Neural crest cell (in vitro differentiated cells): ENCODE measurements around the gene STPG1. TPM values are rescaled to one million over a fixed set of nuclear protein-coding genes. Genes with fewer than 3 reads are reported as not detected.

Experiments used
- DNase-seq: peaks from one replicate; pipeline ENCODE4 v3.0.0; 2021; ENCODE audit warnings: low read depth, mixed read lengths, low spot score
- H3K27ac Mint-ChIP-seq: one replicate; pipeline ENCODE4 v1.8.0; 2021; ENCODE audit warnings: mild to moderate bottlenecking, mixed read lengths; ENCODE audit not compliant: unreplicated experiment
- H3K27me3 Mint-ChIP-seq: 2 replicates; pipeline ENCODE4 v1.8.0; 2021; ENCODE audit warnings: low read depth, mild to moderate bottlenecking, mixed read lengths
- H3K36me3 Mint-ChIP-seq: 2 replicates; pipeline ENCODE4 v1.8.0; 2021; ENCODE audit warnings: low read depth, mild to moderate bottlenecking, mixed read lengths
- H3K4me1 Mint-ChIP-seq: 2 replicates; pipeline ENCODE4 v1.8.0; 2021; ENCODE audit warnings: mixed read lengths
- H3K4me3 Mint-ChIP-seq: one replicate; pipeline ENCODE4 v1.8.0; 2021; ENCODE audit warnings: mild to moderate bottlenecking, mixed read lengths
- H3K9me3 Mint-ChIP-seq: 2 replicates; pipeline ENCODE4 v1.8.0; 2021; ENCODE audit warnings: mixed read lengths
- total RNA-seq: library from RNA; stranded (reverse); gene quantifications from 2 replicates; pipeline ENCODE4 v1.2.1, GENCODE V29; 2021
- TF ChIP-seq, protein P1 (sequence below): fragments of 200-600 bp; sonication (generic); conservative IDR thresholded peaks from 2 replicates; pipeline ENCODE4 v1.5.0; 2021; ENCODE audit warnings: antibody characterized with exemption, mild to moderate bottlenecking

Gene STPG1
- total RNA-seq, 1 donor from 2014 or later: 7.7 TPM

DNA sequence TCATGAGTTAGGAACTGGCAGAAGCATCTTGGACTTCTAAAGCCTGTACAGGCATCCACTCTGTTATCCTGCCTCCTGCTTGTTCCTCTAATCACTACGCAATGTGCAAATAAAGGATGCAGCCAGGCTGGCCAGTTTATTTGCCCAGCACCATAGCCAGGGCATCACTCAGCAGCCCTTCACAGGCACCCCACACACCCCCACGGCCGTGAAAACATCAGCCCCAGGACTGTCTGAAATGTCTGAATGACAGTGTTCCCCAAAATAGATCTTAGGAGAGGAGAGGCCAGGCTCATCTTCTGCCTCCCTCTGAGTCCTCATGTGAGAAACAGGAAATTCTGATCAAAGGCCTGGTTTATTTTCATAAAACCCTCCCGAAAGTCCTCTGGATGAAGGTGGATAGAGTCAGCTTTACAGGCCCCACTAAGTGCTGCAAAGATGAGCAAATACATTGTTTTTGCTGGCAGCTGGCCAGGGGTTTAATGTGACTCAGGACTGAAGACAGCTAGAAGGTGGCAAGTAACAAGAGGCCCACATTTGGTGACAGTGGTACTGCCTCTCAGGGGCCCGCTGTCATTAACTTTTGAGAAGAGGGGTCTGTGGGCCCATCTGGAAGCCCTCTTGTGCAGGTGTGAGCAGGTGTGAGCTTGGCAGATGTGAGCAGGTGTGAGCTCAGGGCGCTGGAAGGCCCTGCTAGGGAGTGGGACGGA lies 61.5 kb downstream of the STPG1 start:
- Mint-ChIP-seq H3K36me3 (no peaks in the 10 kb centered on the region), H3K4me1 (no peaks in the 10 kb centered on the region), H3K27ac (no peak overlapping the region), H3K9me3 (no peaks in the 10 kb centered on the region), H3K4me3 (no peak overlapping the region), H3K27me3 (no peaks in the 10 kb centered on the region)
- no peak for DNase-seq
- TF ChIP-seq, protein P1, sequence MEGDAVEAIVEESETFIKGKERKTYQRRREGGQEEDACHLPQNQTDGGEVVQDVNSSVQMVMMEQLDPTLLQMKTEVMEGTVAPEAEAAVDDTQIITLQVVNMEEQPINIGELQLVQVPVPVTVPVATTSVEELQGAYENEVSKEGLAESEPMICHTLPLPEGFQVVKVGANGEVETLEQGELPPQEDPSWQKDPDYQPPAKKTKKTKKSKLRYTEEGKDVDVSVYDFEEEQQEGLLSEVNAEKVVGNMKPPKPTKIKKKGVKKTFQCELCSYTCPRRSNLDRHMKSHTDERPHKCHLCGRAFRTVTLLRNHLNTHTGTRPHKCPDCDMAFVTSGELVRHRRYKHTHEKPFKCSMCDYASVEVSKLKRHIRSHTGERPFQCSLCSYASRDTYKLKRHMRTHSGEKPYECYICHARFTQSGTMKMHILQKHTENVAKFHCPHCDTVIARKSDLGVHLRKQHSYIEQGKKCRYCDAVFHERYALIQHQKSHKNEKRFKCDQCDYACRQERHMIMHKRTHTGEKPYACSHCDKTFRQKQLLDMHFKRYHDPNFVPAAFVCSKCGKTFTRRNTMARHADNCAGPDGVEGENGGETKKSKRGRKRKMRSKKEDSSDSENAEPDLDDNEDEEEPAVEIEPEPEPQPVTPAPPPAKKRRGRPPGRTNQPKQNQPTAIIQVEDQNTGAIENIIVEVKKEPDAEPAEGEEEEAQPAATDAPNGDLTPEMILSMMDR: no peak

DNA sequence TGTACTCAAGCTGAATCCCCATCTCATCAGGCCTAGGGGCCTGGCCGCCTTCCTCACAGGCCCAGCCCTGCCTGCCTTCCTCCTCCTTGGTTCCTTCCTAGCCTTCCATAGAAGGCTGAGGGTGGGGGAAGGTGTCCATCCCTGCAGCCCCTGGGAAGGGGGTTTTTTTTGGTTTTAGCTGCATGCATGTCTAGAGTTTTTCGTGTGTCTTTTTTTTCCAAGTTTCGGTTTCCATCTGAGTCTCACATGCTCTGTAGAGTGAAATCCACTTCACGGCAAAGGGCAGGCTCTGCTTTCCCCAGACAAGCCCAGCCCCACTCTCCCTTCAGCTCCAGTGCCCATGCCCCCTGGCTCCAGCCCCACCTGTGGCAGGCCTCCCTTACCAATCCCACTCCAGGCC lies 62.3 kb downstream of the STPG1 start:
- Mint-ChIP-seq H3K36me3 (no peaks in the 10 kb centered on the region), H3K4me1 (no peaks in the 10 kb centered on the region), H3K9me3 (no peaks in the 10 kb centered on the region), H3K4me3 (no peak overlapping the region), H3K27me3 (no peaks in the 10 kb centered on the region), H3K27ac (peak overlapping the region; percentile 35)
- TF ChIP-seq, protein P1: no peak
- DNase-seq: no peak

DNA sequence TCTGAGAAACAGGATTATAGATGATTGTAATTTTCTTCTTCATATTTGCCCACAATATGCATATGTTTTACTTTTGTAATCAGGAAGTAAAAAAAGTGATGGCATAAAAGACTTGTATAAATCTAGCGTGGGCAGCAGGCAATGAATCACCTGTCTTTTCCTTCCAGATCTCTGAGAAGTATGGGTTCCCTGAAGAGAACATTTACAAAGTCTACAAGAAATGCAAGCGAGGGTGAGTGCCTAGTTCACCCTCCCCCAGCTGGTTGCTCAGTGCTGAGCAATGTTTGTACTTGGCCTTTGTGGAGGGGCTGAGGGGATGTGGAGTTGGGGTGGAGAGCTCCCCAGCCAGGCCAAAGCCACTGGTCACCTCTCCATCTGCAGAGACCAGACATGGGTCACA lies 63.7 kb downstream of the STPG1 start:
- no peaks in the 10 kb centered on the region for H3K36me3 Mint-ChIP-seq
- no peaks in the 10 kb centered on the region for H3K4me1 Mint-ChIP-seq
- no peak overlapping the region for H3K27ac Mint-ChIP-seq
- no peaks in the 10 kb centered on the region for H3K27me3 Mint-ChIP-seq
- TF ChIP-seq, protein P1: no peak
- no peaks in the 10 kb centered on the region for H3K9me3 Mint-ChIP-seq
- no peak for DNase-seq
- no peak overlapping the region for H3K4me3 Mint-ChIP-seq

DNA sequence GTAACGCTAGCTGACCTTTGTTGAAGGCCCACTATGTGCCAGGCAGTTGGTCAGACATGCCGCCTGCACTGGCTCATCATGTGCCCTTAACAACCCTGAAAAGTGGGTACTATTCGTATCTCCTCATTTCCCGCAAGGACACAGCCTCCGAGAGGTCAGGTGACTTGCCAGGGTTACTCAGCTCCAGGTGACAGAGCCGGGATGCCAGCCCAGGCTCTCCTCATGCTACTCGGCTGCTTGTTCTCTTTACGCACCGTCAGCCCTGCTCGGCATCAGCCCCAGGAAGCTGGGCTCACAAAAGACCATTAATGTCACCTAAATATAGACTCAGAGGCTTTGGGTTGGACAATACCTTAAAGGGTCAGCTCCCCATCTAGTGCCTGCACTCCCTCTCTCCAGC lies 65.4 kb downstream of the STPG1 start:
- Mint-ChIP-seq H3K27ac (no peak overlapping the region), H3K9me3 (no peaks in the 10 kb centered on the region), H3K4me1 (no peaks in the 10 kb centered on the region), H3K27me3 (no peaks in the 10 kb centered on the region), H3K36me3 (no peaks in the 10 kb centered on the region), H3K4me3 (no peak overlapping the region)
- no peak for DNase-seq
- TF ChIP-seq, protein P1: no peak

DNA sequence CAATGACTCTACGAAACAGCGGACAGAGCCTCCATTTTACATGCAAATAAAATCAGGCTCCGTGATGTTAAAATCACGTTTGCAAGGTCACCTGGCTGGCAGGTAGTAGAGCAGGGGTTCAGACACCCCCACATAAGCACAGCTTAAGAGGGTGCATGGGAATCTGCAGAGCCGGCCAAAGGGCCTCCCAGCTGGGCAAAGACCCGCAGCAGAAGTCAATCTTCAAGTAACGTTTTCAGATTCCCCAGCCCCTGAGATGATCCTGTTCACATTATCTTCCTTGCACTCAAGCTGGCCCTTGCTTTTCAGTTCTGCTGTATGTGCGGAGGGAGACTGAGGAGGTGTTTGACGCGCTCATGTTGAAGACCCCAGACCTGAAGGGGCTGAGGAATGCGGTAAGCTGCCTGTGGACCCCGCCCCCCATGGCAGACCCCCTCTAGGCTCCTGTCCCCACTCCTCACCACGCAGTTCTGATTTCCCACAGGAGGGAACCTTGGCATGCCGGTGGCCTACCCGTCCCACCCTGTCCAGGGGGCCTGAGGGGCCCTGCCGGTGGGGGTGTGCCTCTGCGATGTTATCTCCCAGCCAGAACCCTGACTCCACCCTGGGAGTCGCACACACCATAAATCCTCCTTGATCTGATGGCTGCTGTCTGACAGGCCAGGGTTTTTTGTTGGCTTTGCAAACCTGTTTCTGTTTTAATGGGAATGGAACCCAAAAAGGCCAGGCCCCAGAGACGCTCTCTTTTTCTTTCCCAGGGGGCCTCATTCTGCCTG lies 66.2 kb downstream of the STPG1 start:
- no peaks in the 10 kb centered on the region for H3K27me3 Mint-ChIP-seq
- no peak overlapping the region for H3K4me3 Mint-ChIP-seq
- no peak for DNase-seq
- TF ChIP-seq, protein P1: no peak
- H3K4me1 Mint-ChIP-seq: peaks cover 2% of the 10 kb centered on the region
- H3K36me3 Mint-ChIP-seq: no peaks in the 10 kb centered on the region
- no peaks in the 10 kb centered on the region for H3K9me3 Mint-ChIP-seq
- H3K27ac Mint-ChIP-seq: no peak overlapping the region
